HepG2 (cell line): ENCODE results near the gene ZNF506. TPM values are rescaled to one million over a fixed set of nuclear protein-coding genes. Genes with fewer than 3 reads are reported as not detected.

ENCODE experiments used
- CENPX ChIP-seq: sonication (generic); formaldehyde crosslinking; IDR thresholded peaks from 2 replicates; pipeline ENCODE4 v1.9.0; 2021; ENCODE audit warnings: mild to moderate bottlenecking, missing genetic modification reagents, moderate library complexity
- CHCHD3 ChIP-seq: sonication (generic); formaldehyde crosslinking; IDR thresholded peaks from 2 replicates; pipeline ENCODE4 v1.8.0; 2022; ENCODE audit warnings: mild to moderate bottlenecking, missing genetic modification reagents, moderate library complexity
- IKZF5 ChIP-seq: IDR thresholded peaks from 2 replicates; pipeline ENCODE4 v1.6.1; 2018; ENCODE audit warnings: missing genetic modification reagents, mild to moderate bottlenecking, missing compliant biosample characterization
- NR2F2 ChIP-seq: IDR thresholded peaks from 2 replicates; pipeline ENCODE4 v1.6.1; 2012; ENCODE audit warnings: low read depth, inconsistent platforms, borderline replicate concordance
- PRPF4 ChIP-seq: fragments of 200-400 bp; formaldehyde crosslinking; IDR thresholded peaks from 2 replicates; pipeline ENCODE4 v1.6.1; 2016; ENCODE audit warnings: low read length, low read depth; ENCODE audit not compliant: poor library complexity, severe bottlenecking
- RXRB ChIP-seq: IDR thresholded peaks from 2 replicates; pipeline ENCODE4 v1.6.1; 2016; ENCODE audit warnings: borderline replicate concordance, missing genetic modification reagents, missing compliant biosample characterization
- SCMH1 ChIP-seq: sonication (generic); formaldehyde crosslinking; IDR thresholded peaks from 2 replicates; pipeline ENCODE4 v1.9.0; 2021; ENCODE audit warnings: missing genetic modification reagents, mild to moderate bottlenecking, borderline replicate concordance
- SOX6 ChIP-seq, 2 experiments: fragments of 450-650 bp in 1 of 2; sonication (generic) in 1 of 2; formaldehyde crosslinking in 1 of 2; IDR thresholded peaks; 2 replicates each; pipeline versions ENCODE4 v1.4.0 to v1.6.1; 2017 to 2020; ENCODE audit warnings: antibody characterized with exemption in 1 of 2, mild to moderate bottlenecking in 1 of 2, missing genetic modification reagents in 1 of 2
- SP2 ChIP-seq: sonication (generic); formaldehyde crosslinking; IDR thresholded peaks from 2 replicates; pipeline ENCODE4 v1.5.1; 2020; ENCODE audit warnings: mild to moderate bottlenecking, missing genetic modification reagents
- SP4 ChIP-seq: sonication (generic); formaldehyde crosslinking; IDR thresholded peaks from 2 replicates; pipeline ENCODE4 v1.8.1; 2023; ENCODE audit warnings: mild to moderate bottlenecking, missing genetic modification reagents
- SRSF1 ChIP-seq: fragments of 200-400 bp; formaldehyde crosslinking; optimal IDR thresholded peaks from 2 replicates; pipeline ENCODE3; 2017; ENCODE audit warnings: mild to moderate bottlenecking, low read depth, low read length, moderate library complexity
- TOPORS ChIP-seq: sonication (generic); formaldehyde crosslinking; IDR thresholded peaks from 2 replicates; pipeline ENCODE4 v1.8.0; 2023; ENCODE audit warnings: mild to moderate bottlenecking, missing genetic modification reagents
- TRIM22 ChIP-seq: fragments of 450-650 bp; IDR thresholded peaks from 2 replicates; pipeline ENCODE4 v1.6.1; 2017
- TRIM24 ChIP-seq: sonication (generic); formaldehyde crosslinking; IDR thresholded peaks from 2 replicates; pipeline ENCODE4 v1.8.0; 2022; ENCODE audit warnings: mild to moderate bottlenecking, missing genetic modification reagents
- U2AF2 ChIP-seq: fragments of 200-400 bp; formaldehyde crosslinking; IDR thresholded peaks from 2 replicates; pipeline ENCODE4 v1.6.1; 2017; ENCODE audit warnings: low read depth, mild to moderate bottlenecking, low read length
- ZBTB1 ChIP-seq: sonication (generic); formaldehyde crosslinking; IDR thresholded peaks from 2 replicates; pipeline ENCODE4 v1.4.0; 2020; ENCODE audit warnings: missing genetic modification reagents, borderline replicate concordance
- ZBTB39 ChIP-seq: sonication (generic); formaldehyde crosslinking; IDR thresholded peaks from 2 replicates; pipeline ENCODE4 v1.5.0; 2020; ENCODE audit warnings: missing genetic modification reagents
- ZNF136 ChIP-seq: sonication (generic); formaldehyde crosslinking; IDR thresholded peaks from 2 replicates; pipeline ENCODE4 v1.8.1; 2022; ENCODE audit warnings: low read depth, mild to moderate bottlenecking, moderate library complexity, missing genetic modification reagents
- ZNF17 ChIP-seq: sonication (generic); formaldehyde crosslinking; IDR thresholded peaks from 2 replicates; pipeline ENCODE4 v1.5.0; 2020; ENCODE audit warnings: mild to moderate bottlenecking, missing genetic modification reagents
- ZNF225 ChIP-seq: sonication (generic); formaldehyde crosslinking; IDR thresholded peaks from 2 replicates; pipeline ENCODE4 v1.4.0; 2020; ENCODE audit warnings: mild to moderate bottlenecking, missing genetic modification reagents
- ZNF235 ChIP-seq: sonication (generic); formaldehyde crosslinking; IDR thresholded peaks from 2 replicates; pipeline ENCODE4 v1.8.1; 2023; ENCODE audit warnings: mild to moderate bottlenecking, missing genetic modification reagents, borderline replicate concordance
- ZNF276 ChIP-seq: sonication (generic); formaldehyde crosslinking; IDR thresholded peaks from 2 replicates; pipeline ENCODE4 v1.4.0; 2020; ENCODE audit warnings: mild to moderate bottlenecking, low read depth, missing genetic modification reagents
- ZSCAN29 ChIP-seq: sonication (generic); formaldehyde crosslinking; conservative IDR thresholded peaks from 2 replicates; pipeline ENCODE4 v1.4.0; 2020; ENCODE audit warnings: mild to moderate bottlenecking, missing genetic modification reagents
- polyA plus RNA-seq, 8 experiments: library from polyadenylated mRNA; depleted of rRNA in 3 of 8; stranded (reverse) in 7 of 8; unstranded in 1 of 8; fragments of >200 nt; fragmentation: Illumina TruSeq in 4 of 8; extraction: Trizol in 4 of 8; gene quantifications; 2 replicates each; pipeline versions ENCODE4 v1.2.1 to v1.2.3, GENCODE V29; 2011 to 2016; ENCODE audit warnings: low read depth in 4 of 8, missing spikeins in 1 of 8, mixed read lengths in 1 of 8; ENCODE audit not compliant: insufficient read depth in 1 of 8
- total RNA-seq, 5 experiments: library from RNA; depleted of rRNA; stranded (reverse); fragments of >200 nt; fragmentation: Illumina TruSeq; extraction: Trizol; gene quantifications; 2 replicates each; pipeline ENCODE4 v1.2.3, GENCODE V29; 2016; ENCODE audit warnings: low read depth in 1 of 5

The ZNF506 gene
- total and polyA plus RNA-seq, 2 of the 13 experiments (the other 11 are each of a cell fraction or from before 2014, with no cell fraction given), result not detected

GRCh38 chr19:19776206-19777008 lies 45.1 kb downstream of the ZNF506 start (continued):
- peak; percentile 97 for TF ChIP-seq SP4 (CRISPR knock-in tag)
- 0 out of 2 replicates have a peak, but pooled peaks have one; percentile 30 for TF ChIP-seq ZBTB39 (CRISPR knock-in tag)
- TF ChIP-seq ZNF225 (CRISPR knock-in tag), result peak; percentile 22; the same call in 1 of the 2 replicates
- peak; percentile 85 for TF ChIP-seq TOPORS (CRISPR knock-in tag)
- TF ChIP-seq SP2 (CRISPR knock-in tag), result peak; percentile 73
- no peak for TF ChIP-seq ZNF235
- no peak for TF ChIP-seq CENPX (CRISPR knock-in tag)
- no peak for TF ChIP-seq ZNF17 (CRISPR knock-in tag)
- no peak for TF ChIP-seq SOX6 (IDR thresholded peaks at IDR 0.05)
- peak; percentile 78 for TF ChIP-seq SOX6 (CRISPR knock-in tag; IDR thresholded peaks at IDR 0.05)
- no peak for TF ChIP-seq PRPF4
- TF ChIP-seq U2AF2, result no peak
- TF ChIP-seq TRIM24 (CRISPR knock-in tag), result no peak
- peak; percentile 39; the same call in 1 of the 2 replicates for TF ChIP-seq RXRB (CRISPR knock-in tag)
- no peak for TF ChIP-seq NR2F2
- no peak for TF ChIP-seq SCMH1
- peak; percentile 69 for TF ChIP-seq SRSF1
- no peak for TF ChIP-seq ZNF136 (CRISPR knock-in tag)
- peak; percentile 32; the same call in 1 of the 2 replicates for TF ChIP-seq ZSCAN29
- no peak for TF ChIP-seq TRIM22
- TF ChIP-seq IKZF5 (CRISPR knock-in tag), result peak; percentile 77; the same call in 1 of the 2 replicates
- TF ChIP-seq ZNF276, result no peak
- TF ChIP-seq ZBTB1 (CRISPR knock-in tag), result no peak
- TF ChIP-seq CHCHD3, result no peak
